Body of pancreas (tissue), 4 donors: ENCODE measurements around the gene TBC1D14. TPM values are rescaled to one million over a fixed set of nuclear protein-coding genes. Genes with fewer than 3 reads are reported as not detected.
A peak's percentile ranks its signal among the peaks of the same experiment; 100 is the strongest.
"Not testable (repeated sequence)": the region's sequence is repeated elsewhere in the genome, so short reads cannot be mapped to it uniquely, and the experiment has no call there.

Source experiments
- ATAC-seq: fragments of 150-250 bp; one replicate; pipeline ENCODE4 v1.9.1; 2016
- DNase-seq, 4 donors: peaks; one replicate each; pipeline ENCODE4 v3.0.0-alpha.2; 2019
- H3K27ac ChIP-seq, 4 donors: fragments of 200-600 bp; sonication (generic); 1 replicate in 3 of 4; 2 replicates in 1 of 4; pipeline versions ENCODE4 v1.5.1 to v1.6.1; 2016 to 2019; ENCODE audit warnings: mild to moderate bottlenecking in 1 of 4, mixed read lengths in 1 of 4, moderate library complexity in 1 of 4
- H3K27me3 ChIP-seq, 2 donors: fragments of 200-600 bp; sonication (generic); one replicate each; pipeline ENCODE4 v1.6.0; 2016; ENCODE audit warnings: mild to moderate bottlenecking in 1 of 2
- H3K36me3 ChIP-seq, 2 donors: fragments of 200-600 bp; sonication (generic); replicated peaks in 1 of 2; 2 replicates each; pipeline ENCODE4 v1.5.1; 2016; ENCODE audit warnings: low read depth in 2 of 2; ENCODE audit not compliant: insufficient read depth in 1 of 2
- H3K4me1 ChIP-seq: fragments of 200-600 bp; sonication (generic); one replicate; pipeline ENCODE4 v1.6.0; 2016
- H3K4me3 ChIP-seq, 2 donors: fragments of 200-600 bp; sonication (generic); 1 replicate in 1 of 2; 2 replicates in 1 of 2; pipeline ENCODE4 v1.5.1; 2016 to 2019
- H3K9me3 ChIP-seq, 3 donors: fragments of 200-600 bp; sonication (generic); 1 replicate in 2 of 3; 2 replicates in 1 of 3; pipeline ENCODE4 v1.5.1; 2016
- POLR2A ChIP-seq, 3 donors: fragments of 450-650 bp; IDR thresholded peaks; one replicate each; pipeline ENCODE4 v1.6.1; 2016; ENCODE audit warnings: antibody characterized with exemption in 3 of 3, mild to moderate bottlenecking in 2 of 3
- WGBS, 2 donors: methylation state at CpG; one replicate each; pipeline ENCODE4 v1.1.5; 2017; 5-methylcytosine and 5-hydroxymethylcytosine counted together
- intact Hi-C: fragments of 100-400 bp; cut with DNase I; formaldehyde crosslinking; loops from one replicate; pipeline ENCODE4 v1.15.1; 2023
- total RNA-seq, 2 donors: library from RNA; depleted of rRNA; stranded (reverse); fragments of >200 nt; gene quantifications; one replicate each; pipeline ENCODE4 v1.1.0, GENCODE V29; 2016
- TF ChIP-seq, protein P1 (sequence below), 7 experiments: fragments of 450-650 bp in 4 of 7; fragments of 200-600 bp in 3 of 7; sonication (generic) in 3 of 7; IDR thresholded peaks; one replicate each; pipeline ENCODE4 v1.5.1; 2016 to 2019; ENCODE audit warnings: antibody characterized with exemption in 7 of 7

The TBC1D14 gene
- total RNA-seq, 2 donors from 2014 or later, result 10.5 to 20.0 TPM

DNA sequence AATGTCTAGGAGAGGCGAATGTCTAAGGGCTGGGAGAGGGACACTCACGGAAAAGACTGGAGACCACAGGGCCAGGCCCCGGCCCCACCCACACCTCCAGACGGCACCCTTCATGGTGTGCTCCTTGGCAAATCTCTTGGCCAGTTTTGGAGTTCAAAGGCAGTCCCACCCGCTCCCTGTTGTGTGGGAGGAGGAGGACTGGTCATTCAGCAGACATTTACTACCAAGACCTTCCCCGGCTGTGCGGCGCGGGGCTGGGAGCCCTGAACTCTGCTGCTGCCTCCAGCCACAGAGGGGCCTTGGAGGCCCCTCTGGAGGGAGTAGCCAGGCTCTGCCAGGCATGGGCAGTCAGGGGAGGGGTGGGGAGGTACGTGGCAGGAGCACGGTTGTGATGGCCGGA lies 8.7 kb upstream of the TBC1D14 start:
- ATAC-seq (no peak), DNase-seq (no peak)
- peaks cover 3% of the 10 kb centered on the region for H3K4me1 ChIP-seq
- H3K4me3 ChIP-seq, result no peak overlapping the region
- no peaks in the 10 kb centered on the region for H3K36me3 ChIP-seq
- intact Hi-C loops, result no loop called here
- no peak overlapping the region for H3K27ac ChIP-seq
- no peaks in the 10 kb centered on the region for H3K9me3 ChIP-seq
- TF ChIP-seq, protein P1, sequence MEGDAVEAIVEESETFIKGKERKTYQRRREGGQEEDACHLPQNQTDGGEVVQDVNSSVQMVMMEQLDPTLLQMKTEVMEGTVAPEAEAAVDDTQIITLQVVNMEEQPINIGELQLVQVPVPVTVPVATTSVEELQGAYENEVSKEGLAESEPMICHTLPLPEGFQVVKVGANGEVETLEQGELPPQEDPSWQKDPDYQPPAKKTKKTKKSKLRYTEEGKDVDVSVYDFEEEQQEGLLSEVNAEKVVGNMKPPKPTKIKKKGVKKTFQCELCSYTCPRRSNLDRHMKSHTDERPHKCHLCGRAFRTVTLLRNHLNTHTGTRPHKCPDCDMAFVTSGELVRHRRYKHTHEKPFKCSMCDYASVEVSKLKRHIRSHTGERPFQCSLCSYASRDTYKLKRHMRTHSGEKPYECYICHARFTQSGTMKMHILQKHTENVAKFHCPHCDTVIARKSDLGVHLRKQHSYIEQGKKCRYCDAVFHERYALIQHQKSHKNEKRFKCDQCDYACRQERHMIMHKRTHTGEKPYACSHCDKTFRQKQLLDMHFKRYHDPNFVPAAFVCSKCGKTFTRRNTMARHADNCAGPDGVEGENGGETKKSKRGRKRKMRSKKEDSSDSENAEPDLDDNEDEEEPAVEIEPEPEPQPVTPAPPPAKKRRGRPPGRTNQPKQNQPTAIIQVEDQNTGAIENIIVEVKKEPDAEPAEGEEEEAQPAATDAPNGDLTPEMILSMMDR (IDR thresholded peaks at IDR 0.05), result no peak
- TF ChIP-seq POLR2A (IDR thresholded peaks at IDR 0.05), result no peak
- 77 to 91% methylated on average over 8 to 12 of the region's 12 CpGs for WGBS, 2 donors
- no peaks in the 10 kb centered on the region for H3K27me3 ChIP-seq

DNA sequence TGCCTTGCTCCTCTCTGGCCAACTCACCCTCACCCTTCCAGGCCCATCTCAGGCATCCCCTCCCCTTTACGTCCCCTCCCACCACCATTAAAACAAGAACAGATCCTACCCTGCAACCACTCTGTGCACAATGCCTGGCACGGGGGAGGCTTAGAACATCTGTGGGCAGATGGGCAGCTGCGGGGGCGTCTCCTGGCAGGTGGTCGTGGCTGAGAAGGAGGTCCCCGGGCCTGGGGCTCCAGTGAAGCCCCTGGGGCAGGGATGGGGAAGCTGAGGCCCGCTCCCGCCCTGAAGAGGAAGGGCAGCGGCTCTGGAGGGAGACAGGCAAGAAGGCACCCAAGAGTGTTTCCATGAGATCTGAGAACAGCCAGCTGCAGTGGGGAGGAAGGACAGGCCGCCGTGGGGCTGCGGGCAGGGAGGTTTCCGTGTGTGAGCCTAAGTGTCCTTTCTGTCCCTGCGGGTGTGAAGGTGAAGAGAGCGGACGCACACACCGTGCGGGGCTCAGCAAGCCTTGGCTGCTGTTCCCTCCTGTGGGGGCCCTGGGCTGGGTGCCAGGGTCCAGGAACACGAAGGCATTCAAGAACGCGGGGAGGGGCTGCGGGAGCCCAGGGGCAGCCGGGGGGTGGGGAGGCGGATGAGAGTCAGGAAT lies 7.8 kb upstream of the TBC1D14 start:
- WGBS, 2 donors, result 55 to 75% methylated on average over 23 to 24 of the region's 24 CpGs

DNA sequence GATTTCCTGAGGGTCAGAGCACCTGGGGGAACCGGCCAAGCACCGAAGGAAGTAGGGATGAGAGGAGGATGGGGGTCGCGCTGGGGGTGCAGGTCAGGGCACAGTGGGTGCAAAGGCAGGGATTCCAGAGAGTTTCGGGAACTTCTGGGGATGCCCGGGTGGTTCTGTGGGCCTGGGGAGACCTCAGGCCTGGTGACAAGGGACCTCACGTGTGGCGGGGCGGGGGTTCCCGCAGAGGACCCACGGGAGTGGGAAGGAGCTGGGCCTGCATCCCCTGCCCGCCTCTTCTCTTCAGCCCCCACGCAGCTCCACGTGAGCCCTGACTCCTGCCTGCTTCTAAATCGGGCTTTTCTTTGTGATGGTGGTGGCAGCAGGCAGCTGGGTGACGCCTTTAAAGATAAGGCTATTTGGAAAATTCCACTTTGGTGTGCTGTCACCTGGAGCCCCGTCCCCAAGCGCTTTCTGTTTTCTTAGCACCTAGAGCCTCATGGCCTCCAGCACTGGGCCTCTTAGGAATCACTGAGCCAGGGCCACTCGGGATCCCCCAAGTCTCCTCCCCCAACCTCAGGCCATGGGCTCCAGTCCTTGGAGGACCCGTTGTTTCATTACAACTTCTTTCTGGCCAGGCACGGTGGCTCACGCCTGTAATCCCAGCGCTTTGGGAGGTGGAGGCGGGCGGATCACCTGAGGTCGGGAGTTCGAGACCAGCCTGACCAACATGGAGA lies 7.1 kb upstream of the TBC1D14 start:
- Histone ChIP-seq H3K9me3 (no peaks in the 10 kb centered on the region), H3K27ac (no peak overlapping the region), H3K36me3 (no peaks in the 10 kb centered on the region), H3K4me1 (peaks cover 5% of the 10 kb centered on the region), H3K4me3 (no peak overlapping the region), H3K27me3 (no peaks in the 10 kb centered on the region)
- no peak for DNase-seq
- ATAC-seq, result no peak
- intact Hi-C loops, result no loop called here
- WGBS, 2 donors, result 68 to 70% methylated on average over 18 to 27 of the region's 27 CpGs
- no peak for TF ChIP-seq POLR2A (IDR thresholded peaks at IDR 0.05)
- TF ChIP-seq, protein P1 (IDR thresholded peaks at IDR 0.05), result no peak

More for the DNA sequence above, 7.8 kb upstream of the TBC1D14 start:
- Histone ChIP-seq H3K4me1 (peaks cover 3% of the 10 kb centered on the region), H3K27me3 (no peaks in the 10 kb centered on the region), H3K27ac (no peak overlapping the region), H3K36me3 (no peaks in the 10 kb centered on the region), H3K4me3 (no peak overlapping the region), H3K9me3 (no peaks in the 10 kb centered on the region)
- TF ChIP-seq, protein P1 (IDR thresholded peaks at IDR 0.05), result no peak
- no peak for TF ChIP-seq POLR2A (IDR thresholded peaks at IDR 0.05)
- ATAC-seq (no peak), DNase-seq (no peak)
- intact Hi-C loops, result no loop called here

DNA sequence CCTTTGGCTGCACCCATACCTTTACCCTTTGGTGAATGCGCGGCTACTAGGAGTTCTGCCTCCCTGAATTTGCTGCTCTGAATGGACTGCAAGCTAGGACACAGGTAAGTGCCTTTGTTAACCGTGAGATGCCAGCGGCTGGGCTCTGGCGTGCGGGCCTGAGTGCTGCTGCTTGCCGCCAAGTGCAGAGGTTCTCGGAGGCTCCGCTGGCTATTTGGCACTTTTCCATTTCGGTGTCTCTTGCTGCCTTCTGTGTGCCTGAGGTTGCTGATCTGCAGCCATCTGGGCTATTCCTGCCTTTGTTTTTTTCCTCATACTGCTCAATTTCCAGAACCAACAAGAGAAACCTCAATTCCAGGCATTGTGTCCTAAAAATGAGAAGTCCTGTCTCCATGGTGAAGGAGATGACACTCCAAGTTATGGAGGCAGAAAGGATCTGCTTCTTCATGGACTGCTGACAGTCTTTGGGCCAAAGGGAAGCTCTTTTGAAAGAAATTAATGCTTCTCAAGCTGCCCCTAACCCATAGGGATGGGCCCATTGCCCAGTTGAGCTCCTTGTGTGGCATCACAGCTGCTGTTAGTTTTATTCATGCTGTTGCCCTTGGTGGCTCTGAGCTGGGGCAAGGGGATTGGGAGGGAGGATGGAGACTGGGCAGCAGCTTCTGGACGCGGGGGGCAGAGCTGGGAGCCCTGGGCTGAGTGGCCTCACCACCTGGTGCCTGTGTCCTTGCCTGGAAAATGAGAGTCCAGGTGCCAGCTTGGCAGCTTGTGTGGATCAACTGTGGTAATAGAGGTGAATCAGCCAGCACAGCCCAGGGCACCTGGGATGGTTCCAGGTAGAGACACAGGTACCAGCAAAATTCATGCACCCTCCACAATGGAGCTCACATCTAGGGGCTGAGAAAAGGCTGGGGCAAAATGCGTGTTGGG lies 3.8 kb upstream of the TBC1D14 start:
- WGBS, 2 donors, result 79 to 84% methylated on average over 12 to 13 of the region's 13 CpGs
- Histone ChIP-seq H3K4me1 (peaks cover 25% of the 10 kb centered on the region), H3K36me3 (no peaks in the 10 kb centered on the region), H3K27ac (no peak overlapping the region), H3K9me3 (no peaks in the 10 kb centered on the region), H3K4me3 (no peak overlapping the region), H3K27me3 (no peaks in the 10 kb centered on the region)
- no peak for TF ChIP-seq POLR2A (IDR thresholded peaks at IDR 0.05)
- TF ChIP-seq, protein P1 (IDR thresholded peaks at IDR 0.05), result no peak
- ATAC-seq (no peak), DNase-seq (peak in 1 of 4 donors; percentile 54)
- intact Hi-C loops, result loop anchor here (5.0 kb wide), 1 partner anchor 167 kb away; no protein-coding TSS in a partner anchor

DNA sequence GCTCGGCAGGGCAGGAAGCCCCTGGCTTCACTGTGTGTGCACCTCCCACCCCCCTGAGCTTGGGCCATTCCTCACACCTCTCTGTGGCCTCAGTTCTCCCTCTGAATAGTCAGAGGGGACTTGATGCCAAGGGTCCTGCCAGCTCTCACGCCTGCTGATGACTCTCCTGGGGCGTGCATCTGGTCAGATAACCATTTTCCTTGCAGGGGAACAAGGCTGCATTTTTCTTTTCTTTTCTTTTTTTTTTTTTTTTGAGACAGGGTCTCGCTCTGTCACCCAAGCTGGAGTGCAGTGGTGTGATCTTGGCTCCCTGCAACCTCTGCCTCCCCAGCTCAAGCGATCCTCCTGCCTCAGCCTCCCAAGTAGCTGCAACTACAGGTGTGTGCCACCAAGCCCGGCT lies 3.1 kb upstream of the TBC1D14 start:
- not testable (repeated sequence) for H3K36me3 ChIP-seq, H3K4me3 ChIP-seq, ATAC-seq, H3K27me3 ChIP-seq, DNase-seq, H3K27ac ChIP-seq, H3K9me3 ChIP-seq
- intact Hi-C loops, result loop anchor here (5.0 kb wide), 1 partner anchor 166 kb away; no protein-coding TSS in a partner anchor
- H3K4me1 ChIP-seq, result peaks cover 32% of the 10 kb centered on the region
- WGBS, 2 donors, result 82 to 86% methylated on average over 6 of the region's 6 CpGs
